Lung (tissue), 12 donors: ENCODE data around the gene ANKLE2. TPM values are rescaled to one million over a fixed set of nuclear protein-coding genes. Genes with fewer than 3 reads are reported as not detected.

Experiments
- ATAC-seq: fragments of 200-7000 bp; cut with Tn5 transposase; one replicate; pipeline ENCODE4 v1.9.1; 2020; ENCODE audit warnings: moderate number of reproducible peaks; ENCODE audit not compliant: insufficient read depth, low FRiP score
- DNase-seq, 3 donors: peaks; one replicate each; pipeline ENCODE4 v3.0.0-alpha.2; 2013 to 2017
- H3K27ac ChIP-seq, 2 donors: one replicate each; pipeline ENCODE4 v1.5.1; 2013; ENCODE audit warnings: mild to moderate bottlenecking in 2 of 2, moderate library complexity in 2 of 2, control low read depth in 1 of 2, inconsistent platforms in 1 of 2, low read depth in 1 of 2, low read length in 1 of 2
- H3K27me3 ChIP-seq, 3 donors: one replicate each; pipeline ENCODE4 v1.5.1; 2013; ENCODE audit warnings: low read length in 2 of 3; ENCODE audit not compliant: control insufficient read depth in 3 of 3, insufficient read depth in 3 of 3
- H3K36me3 ChIP-seq, 4 donors: one replicate each; pipeline ENCODE4 v1.5.1; 2013; ENCODE audit warnings: low read length in 4 of 4, mild to moderate bottlenecking in 1 of 4, moderate library complexity in 1 of 4; ENCODE audit not compliant: control insufficient read depth in 4 of 4, insufficient read depth in 4 of 4
- H3K4me1 ChIP-seq, 5 donors: one replicate each; pipeline ENCODE4 v1.5.1; 2013; ENCODE audit warnings: low read length in 5 of 5, mild to moderate bottlenecking in 2 of 5, moderate library complexity in 1 of 5; ENCODE audit not compliant: control insufficient read depth in 5 of 5, insufficient read depth in 5 of 5
- H3K4me3 ChIP-seq: one replicate; pipeline ENCODE4 v1.5.1; 2013; ENCODE audit warnings: mild to moderate bottlenecking, control low read depth, moderate library complexity
- H3K9ac ChIP-seq, 2 donors: one replicate each; pipeline ENCODE4 v1.5.1; 2013; ENCODE audit warnings: low read length in 2 of 2, control low read depth in 1 of 2; ENCODE audit not compliant: insufficient read depth in 1 of 2
- H3K9me3 ChIP-seq, 4 donors: one replicate each; pipeline ENCODE4 v1.5.1; 2013; ENCODE audit warnings: low read length in 3 of 4, mild to moderate bottlenecking in 1 of 4, moderate library complexity in 1 of 4; ENCODE audit not compliant: control insufficient read depth in 4 of 4, insufficient read depth in 3 of 4
- WGBS, 2 donors: extraction: QIAGEN DNeasy Blood & Tissue Kit; methylation state at CpG; one replicate each; pipeline ENCODE4 v1.1.7; 2013; 5-methylcytosine and 5-hydroxymethylcytosine counted together
- polyA plus RNA-seq, 2 donors: library from polyadenylated mRNA; stranded (reverse); fragments of 200-250 nt; gene quantifications; one replicate each; pipeline ENCODE4 v1.2.1, GENCODE V29; 2013
- total RNA-seq, 2 donors: library from RNA; depleted of rRNA in 1 of 2; stranded (reverse); fragments of >200 nt in 1 of 2; gene quantifications; one replicate each; pipeline ENCODE4 v1.2.1, GENCODE V29; 2014 to 2021
- TF ChIP-seq, protein P1 (sequence below): IDR thresholded peaks from 2 replicates; pipeline ENCODE4 v1.5.1; 2012; ENCODE audit warnings: mild to moderate bottlenecking; ENCODE audit errors: control extremely low read depth, extremely low read depth
- donor health status: control.
- donor health status: control.
- donor health status: Bipolar disorder and iron deficiency.
- donor health status: healthy.
- donor health status: DM: yes; HTN: yes; CAD: no.

Gene ANKLE2
- total and polyA plus RNA-seq, 4 donors: 35.9 to 60.5 (median 45.9) TPM

DNA sequence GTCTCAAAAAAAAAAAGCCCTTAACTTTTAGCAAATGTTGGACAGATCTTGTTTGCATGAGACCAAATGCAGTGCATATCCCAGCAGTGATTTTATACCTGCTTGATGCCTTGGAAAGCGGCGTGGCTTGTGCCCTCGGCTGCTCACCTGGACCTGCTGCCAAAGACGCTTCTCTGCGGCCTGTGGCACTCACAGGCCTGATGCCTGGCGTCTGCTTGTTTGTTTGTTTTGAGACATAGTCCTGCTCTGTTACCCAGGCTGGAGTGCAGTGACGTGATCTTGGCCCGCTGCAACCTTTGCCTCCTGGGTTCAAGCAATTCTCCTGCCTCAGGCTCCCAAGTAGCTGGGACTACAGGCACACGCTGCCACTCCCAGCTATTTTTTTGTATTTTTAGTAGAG lies 45.8 kb downstream of the ANKLE2 start:
- DNase-seq: no peak
- TF ChIP-seq, protein P1, sequence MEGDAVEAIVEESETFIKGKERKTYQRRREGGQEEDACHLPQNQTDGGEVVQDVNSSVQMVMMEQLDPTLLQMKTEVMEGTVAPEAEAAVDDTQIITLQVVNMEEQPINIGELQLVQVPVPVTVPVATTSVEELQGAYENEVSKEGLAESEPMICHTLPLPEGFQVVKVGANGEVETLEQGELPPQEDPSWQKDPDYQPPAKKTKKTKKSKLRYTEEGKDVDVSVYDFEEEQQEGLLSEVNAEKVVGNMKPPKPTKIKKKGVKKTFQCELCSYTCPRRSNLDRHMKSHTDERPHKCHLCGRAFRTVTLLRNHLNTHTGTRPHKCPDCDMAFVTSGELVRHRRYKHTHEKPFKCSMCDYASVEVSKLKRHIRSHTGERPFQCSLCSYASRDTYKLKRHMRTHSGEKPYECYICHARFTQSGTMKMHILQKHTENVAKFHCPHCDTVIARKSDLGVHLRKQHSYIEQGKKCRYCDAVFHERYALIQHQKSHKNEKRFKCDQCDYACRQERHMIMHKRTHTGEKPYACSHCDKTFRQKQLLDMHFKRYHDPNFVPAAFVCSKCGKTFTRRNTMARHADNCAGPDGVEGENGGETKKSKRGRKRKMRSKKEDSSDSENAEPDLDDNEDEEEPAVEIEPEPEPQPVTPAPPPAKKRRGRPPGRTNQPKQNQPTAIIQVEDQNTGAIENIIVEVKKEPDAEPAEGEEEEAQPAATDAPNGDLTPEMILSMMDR: no peak
- peaks cover 9 to 46% (median 18%) of the 10 kb centered on the region in 4 donors for H3K36me3 ChIP-seq

DNA sequence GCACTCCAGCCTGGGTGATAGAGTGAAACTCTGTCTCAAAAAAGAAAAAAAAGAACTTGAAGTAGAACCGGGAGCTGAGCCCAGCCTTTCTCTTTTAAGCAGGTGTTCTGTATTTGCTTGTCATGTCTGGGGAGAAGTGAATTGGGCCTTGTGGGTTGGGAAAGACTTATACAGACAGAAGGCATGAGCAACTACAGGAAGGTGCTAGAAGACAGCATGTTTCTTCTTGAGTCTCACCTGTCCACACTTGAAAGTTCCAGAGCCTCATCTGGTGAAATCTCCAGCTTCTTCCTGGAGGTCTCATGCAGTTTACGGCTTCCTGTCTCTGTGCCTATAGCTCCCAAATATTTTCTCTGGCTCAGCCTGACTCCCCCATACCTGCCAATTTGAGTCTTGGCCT lies 48.5 kb downstream of the ANKLE2 start:
- TF ChIP-seq, protein P1: no peak
- Histone ChIP-seq H3K4me1 (peaks cover 0 to 14% (median 0%) of the 10 kb centered on the region in 5 donors), H3K4me3 (no peak overlapping the region), H3K27me3 (no peaks in the 10 kb centered on the region), H3K9ac (no peak overlapping the region), H3K36me3 (peaks cover 7 to 24% (median 11%) of the 10 kb centered on the region in 4 donors), H3K9me3 (no peaks in the 10 kb centered on the region), H3K27ac (no peak overlapping the region)
- 75 to 88% methylated on average over 2 of the region's 2 CpGs for WGBS, 2 donors
- DNase-seq (no peak), ATAC-seq (no peak)

More for the DNA sequence above, 45.8 kb downstream of the ANKLE2 start:
- no peaks in the 10 kb centered on the region for H3K9me3 ChIP-seq
- no peak overlapping the region for H3K27ac ChIP-seq
- no peak overlapping the region for H3K4me3 ChIP-seq
- H3K4me1 ChIP-seq: peaks cover 0 to 8% (median 0%) of the 10 kb centered on the region in 5 donors
- WGBS, 2 donors: 91 to 93% methylated on average over 9 of the region's 9 CpGs
- H3K27me3 ChIP-seq: no peaks in the 10 kb centered on the region
- no peak for ATAC-seq
- no peak overlapping the region for H3K9ac ChIP-seq

DNA sequence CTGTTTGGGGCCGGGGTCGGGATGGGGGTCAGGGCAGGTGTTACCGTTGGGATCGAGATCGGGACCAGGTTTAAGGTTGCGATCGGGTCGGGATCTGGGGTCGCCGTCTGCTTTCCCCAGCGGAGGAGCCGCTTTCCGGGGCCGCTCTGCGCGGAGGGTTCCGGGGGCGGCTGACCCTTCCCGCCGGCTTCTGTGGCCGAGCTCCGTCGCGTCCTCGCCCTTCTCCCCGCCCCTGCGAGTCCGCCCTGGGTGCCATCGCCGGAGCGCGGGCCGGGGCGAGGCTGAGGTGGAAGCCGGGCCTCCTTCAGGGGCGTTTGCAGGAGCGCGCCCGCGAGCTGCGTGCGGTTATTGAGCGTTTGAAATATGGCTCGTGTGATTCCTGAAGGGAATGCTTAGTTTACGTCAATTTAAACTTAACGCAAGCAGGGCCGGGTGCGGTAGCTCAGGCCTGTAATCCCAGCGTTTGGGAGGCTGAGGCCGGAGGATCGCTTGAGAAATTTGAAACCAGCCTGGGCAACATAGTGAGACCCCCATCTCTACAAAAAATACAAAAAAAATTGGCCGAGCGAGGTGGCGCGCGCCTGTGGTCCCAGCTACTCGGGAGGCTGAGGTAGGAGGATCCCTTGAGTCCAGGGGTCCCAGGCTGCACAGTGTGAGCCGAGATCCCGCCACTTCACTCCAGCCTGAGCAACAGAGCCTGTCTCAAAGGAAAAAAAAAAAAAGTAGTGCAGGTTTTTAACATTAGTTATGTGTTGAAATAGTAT lies 50.4 kb downstream of the ANKLE2 start:
- Histone ChIP-seq H3K27ac (no peak overlapping the region), H3K4me1 (peaks cover 0 to 14% (median 0%) of the 10 kb centered on the region in 5 donors), H3K27me3 (no peaks in the 10 kb centered on the region), H3K36me3 (peaks cover 0 to 9% (median 8%) of the 10 kb centered on the region in 4 donors), H3K9ac (no peak overlapping the region), H3K9me3 (peaks cover 0 to 4% (median 0%) of the 10 kb centered on the region in 4 donors), H3K4me3 (peak overlapping the region; percentile 93)
- 6 to 8% methylated on average over 44 to 59 of the region's 59 CpGs for WGBS, 2 donors
- DNase-seq: peak in 1 of 3 donors; percentile 3
- no peak for ATAC-seq
- TF ChIP-seq, protein P1: no peak
